ENCODE results near the gene LAYN. TPM values are rescaled to one million over a fixed set of nuclear protein-coding genes. Genes with fewer than 3 reads are reported as not detected.

LAYN gene, protein sequence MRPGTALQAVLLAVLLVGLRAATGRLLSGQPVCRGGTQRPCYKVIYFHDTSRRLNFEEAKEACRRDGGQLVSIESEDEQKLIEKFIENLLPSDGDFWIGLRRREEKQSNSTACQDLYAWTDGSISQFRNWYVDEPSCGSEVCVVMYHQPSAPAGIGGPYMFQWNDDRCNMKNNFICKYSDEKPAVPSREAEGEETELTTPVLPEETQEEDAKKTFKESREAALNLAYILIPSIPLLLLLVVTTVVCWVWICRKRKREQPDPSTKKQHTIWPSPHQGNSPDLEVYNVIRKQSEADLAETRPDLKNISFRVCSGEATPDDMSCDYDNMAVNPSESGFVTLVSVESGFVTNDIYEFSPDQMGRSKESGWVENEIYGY
- total RNA-seq: 4.4 TPM

- DNase-seq: no peak
Observed at GRCh38 chr11:111540114-111540936, at the start of gene LAYN. TSS of gene LAYN (plus strand) at chr11:111540720. CDS start at chr11:111540844, 124 bp downstream.

DNA sequence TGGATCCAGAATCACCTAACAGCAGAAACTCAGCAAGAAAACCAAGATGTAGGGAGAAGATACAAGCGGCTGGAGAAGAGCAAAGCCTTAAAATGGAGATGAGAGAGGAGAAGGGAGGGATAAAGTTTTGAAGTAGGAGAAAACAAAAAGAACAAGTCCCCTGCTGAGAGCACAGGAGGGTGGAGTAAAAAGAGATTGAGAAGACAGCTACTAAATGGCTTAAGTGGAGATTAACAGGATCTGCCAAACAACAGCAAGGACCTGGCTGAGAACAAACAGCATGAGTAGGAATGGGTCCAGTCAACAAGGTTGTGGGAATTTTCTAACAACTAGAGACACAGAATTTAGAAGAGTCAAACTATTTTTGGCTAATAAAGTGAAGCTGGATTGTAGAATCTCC, 46.5 kb upstream of the LAYN start:
- no peak for DNase-seq

DNA sequence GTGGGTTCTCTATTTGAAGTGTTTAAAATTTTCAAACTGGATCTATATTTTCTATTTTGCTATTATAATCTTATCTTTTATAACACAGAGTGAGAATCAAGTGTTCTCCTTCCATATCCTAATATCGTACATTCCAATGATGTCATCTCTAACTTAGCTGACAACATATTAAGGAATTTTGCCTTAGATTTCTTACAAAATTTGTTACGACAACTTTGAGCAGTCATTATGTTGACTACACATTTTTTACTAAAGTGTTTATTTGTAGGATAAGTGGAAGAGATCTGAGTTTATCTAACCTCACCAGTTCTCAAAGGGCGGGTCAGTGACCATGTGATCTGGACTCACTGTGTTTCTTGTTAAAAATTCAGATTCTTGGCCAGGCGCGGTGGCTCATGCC, 41.0 kb upstream of the LAYN start:
- DNase-seq: no peak

- DNase-seq: no peak
Observed at GRCh38 chr11:111500481-111500880, 40.0 kb upstream of the LAYN start.

- DNase-seq: no peak
Observed at GRCh38 chr11:111502611-111503010, 37.9 kb upstream of the LAYN start.

DNA sequence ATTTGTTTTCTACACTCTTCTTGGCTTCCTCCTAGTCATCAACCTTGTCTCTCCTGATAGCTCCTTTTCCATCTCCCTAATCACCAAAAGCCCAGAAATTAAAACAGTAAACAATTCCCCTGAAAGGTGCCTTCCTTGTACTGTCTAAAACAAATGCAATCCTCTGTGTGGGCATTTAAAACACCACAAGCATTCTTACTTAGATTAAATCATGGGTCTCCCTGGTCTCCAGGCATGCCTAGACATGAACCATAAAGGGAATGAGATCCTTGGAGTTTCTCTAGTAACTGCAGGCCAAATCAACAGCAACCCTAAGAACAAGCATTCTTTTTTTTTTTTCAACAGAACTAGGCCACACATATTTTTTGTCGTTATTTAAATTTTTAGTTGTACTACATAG, 30.2 kb upstream of the LAYN start:
- DNase-seq: no peak

DNA sequence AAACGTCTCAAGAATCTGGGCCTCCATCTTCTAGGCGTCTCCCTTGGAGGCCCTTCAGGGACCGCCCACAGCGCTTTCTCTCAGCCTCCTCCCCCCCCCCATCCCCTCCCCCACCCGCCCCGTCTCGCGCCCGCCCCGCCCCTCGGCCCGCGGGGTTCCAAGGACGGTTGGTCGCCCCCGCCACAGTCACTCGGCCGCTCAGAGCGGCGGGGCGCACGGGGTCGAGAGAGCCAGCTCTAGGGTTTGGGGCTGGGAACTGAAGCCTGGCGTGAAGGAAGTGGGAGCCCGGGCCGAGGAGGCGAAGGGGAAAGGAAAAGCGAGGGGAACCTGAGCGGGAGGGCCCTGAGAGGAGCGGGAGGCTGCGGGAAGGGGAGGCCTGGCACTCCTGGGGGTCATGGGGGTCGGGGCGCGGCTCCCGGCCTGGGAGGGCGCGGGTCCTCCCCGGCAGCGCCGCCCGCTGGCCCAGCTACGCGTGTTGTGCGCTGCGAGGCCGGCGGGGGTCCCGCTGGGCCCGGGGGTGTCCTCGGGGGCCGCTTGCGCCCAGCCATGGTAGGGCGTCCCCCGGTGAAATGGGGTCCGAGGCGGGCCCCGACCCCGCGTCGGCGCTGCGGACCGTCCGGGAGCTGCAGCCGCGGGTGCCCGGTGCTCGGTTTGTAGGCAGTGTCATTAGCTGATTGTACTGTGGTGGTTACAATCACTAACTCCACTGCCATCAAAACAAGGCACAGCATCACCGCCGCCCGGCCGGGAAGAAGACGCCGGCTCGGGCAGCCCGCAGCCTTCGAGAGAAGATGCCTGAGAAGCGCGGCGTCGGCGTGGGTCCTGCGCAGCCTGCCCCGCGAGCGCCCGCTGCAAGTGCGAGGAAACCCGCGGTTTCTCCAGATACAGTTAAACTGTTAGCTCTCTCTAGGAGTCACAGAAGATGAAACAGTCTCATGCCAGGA, 28.0 kb upstream of the LAYN start, which contains the start of gene BTG4:
TSS of gene BTG4 (minus strand) at position 91 of the 944 bp plus-strand sequence. CDS start 13,610 bp downstream, outside the sequence.
- DNase-seq: no peak

- no peak for DNase-seq
Observed at GRCh38 chr11:111513240-111513605, 27.3 kb upstream of the LAYN start.

DNA sequence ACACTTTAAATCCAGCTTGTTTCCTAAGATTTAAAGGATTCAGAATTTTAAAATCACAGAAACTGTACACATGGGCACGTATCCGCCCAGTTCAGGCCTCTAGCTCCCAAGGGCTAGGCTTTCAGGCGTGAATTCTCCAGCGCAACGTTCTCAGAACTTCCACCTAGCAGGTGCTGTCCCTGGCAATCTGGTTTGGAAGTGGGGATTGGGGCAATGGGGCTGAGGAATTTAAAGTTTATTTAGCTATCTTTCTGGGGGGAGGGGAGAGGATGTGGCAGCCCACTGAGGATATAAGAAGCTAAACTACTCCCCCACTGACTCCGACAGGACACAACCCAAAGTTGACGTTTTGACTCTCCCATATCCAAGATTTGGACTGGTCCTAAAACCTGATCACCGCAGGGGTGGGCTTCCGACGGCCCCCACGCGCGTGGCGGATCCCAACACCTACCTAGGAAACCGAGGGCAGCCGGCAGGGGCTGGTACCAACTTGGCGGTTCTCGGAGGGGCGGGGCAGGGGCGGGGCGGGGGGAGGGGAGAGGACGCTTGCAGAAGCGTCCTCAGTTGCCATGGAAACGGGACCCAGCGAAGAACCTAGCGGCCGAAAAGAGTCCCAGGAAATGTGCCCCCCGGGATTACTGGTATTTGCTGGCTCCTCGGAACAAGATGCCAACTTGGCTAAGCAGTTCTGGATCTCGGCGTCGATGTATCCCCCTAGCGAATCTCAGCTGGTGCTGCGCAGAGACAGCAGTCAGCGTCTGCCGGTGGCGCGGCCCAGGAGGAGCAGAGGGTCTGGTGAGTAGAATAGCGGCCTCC, 26.1 kb upstream of the LAYN start, which contains the start of gene HOATZ:
TSS of gene HOATZ (plus strand) at position 563 of the 816 bp plus-strand sequence. CDS start at position 570, 7 bp downstream.
- DNase-seq: no peak

- no peak for DNase-seq
Observed at GRCh38 chr11:111515591-111515990, 24.9 kb upstream of the LAYN start.

- DNase-seq: no peak
Observed at GRCh38 chr11:111518668-111519067, 21.9 kb upstream of the LAYN start.

- no peak for DNase-seq
Observed at GRCh38 chr11:111520560-111520959, 20.0 kb upstream of the LAYN start.

GRCh38 chr11:111521135-111521534, 19.4 kb upstream of the LAYN start:
- DNase-seq: no peak

DNA sequence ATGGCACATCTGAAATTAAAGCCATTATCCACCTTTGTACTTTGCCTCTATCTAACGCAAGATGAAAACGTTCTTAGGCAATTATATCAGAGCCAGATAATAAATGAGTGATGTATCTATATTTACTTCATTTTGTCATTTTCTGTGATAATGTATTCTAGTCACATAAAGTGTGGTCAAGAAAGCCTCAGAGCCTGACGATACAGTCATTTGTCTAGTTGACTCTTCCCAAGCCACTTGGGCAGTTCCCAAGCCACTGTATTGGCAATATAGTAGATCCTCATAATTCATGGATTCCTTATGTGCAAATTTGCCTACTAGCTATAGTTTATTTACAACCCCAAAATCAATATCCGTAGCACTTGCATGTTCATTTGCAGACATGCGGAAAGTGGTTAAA, 18.1 kb upstream of the LAYN start:
- no peak for DNase-seq

DNA sequence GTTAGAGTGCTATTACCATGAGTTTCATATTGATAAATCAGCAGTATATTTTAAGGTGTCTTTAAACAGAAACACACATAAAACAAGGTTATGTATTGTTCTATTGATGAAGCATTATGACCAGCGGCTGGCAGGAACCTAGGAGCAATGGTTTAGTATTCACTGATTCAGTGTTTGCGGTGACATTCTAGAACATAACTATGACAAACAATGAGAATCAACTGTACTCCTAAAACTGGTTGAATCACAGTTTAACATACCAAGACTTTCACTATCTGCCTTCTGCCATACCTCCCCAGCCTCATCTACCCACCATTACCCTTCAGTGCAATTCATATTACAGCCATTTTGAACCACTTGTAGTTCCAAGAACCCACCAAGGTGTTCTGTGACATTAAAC, 17.2 kb upstream of the LAYN start:
- no peak for DNase-seq

GRCh38 chr11:111524056-111524455, 16.5 kb upstream of the LAYN start:
- DNase-seq: no peak

DNA sequence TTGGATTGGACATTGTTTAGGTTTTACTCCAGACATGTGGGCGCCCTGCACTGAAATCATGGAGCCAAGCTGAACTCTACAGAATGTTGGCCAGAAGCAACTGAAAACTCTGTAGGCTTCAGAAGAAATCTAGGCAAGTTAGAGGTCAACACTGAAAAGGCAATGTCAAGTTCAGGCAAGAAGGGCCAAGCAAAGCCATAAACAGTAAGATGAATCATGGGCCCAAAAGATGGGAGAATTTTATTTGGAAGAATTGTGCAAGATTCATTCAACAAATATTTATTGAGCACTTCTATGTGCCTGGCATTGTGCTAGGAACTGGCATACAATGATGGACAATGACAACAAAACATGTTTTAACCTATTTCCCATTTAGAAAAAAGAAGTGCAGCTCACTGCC, 15.1 kb upstream of the LAYN start:
- no peak for DNase-seq

GRCh38 chr11:111526501-111526900, 14.0 kb upstream of the LAYN start:
- no peak for DNase-seq

DNA sequence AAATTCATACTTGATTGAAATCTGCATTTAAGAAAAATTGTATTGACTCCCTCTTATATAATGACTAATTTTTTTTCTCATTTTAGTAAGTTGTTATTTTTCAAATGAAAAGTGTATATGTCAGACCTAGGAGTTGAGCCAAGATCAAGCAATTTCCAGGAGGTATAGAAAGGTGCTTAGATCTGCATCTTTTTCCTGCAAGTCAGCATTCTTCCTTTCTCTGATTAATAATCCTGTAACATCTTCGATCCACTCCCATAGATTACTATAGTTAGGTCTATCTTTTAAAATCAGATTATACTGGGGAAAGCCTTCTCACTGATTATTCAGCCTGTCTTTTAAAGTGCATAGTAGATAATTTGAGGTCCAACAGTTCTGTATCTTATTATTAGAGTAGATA, 13.2 kb upstream of the LAYN start:
- no peak for DNase-seq

GRCh38 chr11:111528557-111528956, 12.0 kb upstream of the LAYN start:
- DNase-seq: no peak

DNA sequence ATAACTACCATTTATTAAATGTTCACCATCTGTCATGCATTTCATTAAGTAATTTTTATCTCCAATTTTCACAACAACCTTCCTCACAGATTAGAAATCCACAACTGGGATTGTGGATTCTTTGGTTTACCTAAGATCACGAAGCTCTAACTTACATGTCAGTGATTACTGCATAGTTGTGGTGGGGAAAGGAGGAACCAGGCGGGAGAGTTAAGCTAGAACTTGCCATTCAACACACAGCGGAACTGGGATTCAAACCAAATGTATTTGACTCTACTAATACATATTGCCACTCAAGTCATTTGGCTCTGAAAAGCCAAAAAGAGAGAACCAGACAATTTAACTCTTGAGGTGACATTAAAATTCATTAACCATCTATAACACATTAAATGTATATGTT, 10.4 kb upstream of the LAYN start:
- no peak for DNase-seq
